DND-41 (cell line): ENCODE results near the gene MTSS2.

Experiments
- ATAC-seq: fragments of 200-7000 bp; cut with Tn5 transposase; 3 replicates; pipeline ENCODE4 v1.9.1; 2021; ENCODE audit warnings: low read depth; ENCODE audit not compliant: insufficient read depth
- DNase-seq: peaks from one replicate; pipeline ENCODE4 v3.0.0-alpha.2; 2020
- H2AFZ ChIP-seq: 2 replicates; pipeline ENCODE4 v1.6.0; 2012; ENCODE audit warnings: low read depth, low read length
- H3K27ac ChIP-seq: 2 replicates; pipeline ENCODE4 v1.5.1; 2012; ENCODE audit warnings: low read length, inconsistent platforms
- H3K27me3 ChIP-seq: fragments of 200-600 bp; sonication (generic); 2 replicates; pipeline ENCODE4 v1.6.0; 2012; ENCODE audit warnings: low read length, mild to moderate bottlenecking, inconsistent platforms; ENCODE audit not compliant: insufficient read depth, poor library complexity
- H3K36me3 ChIP-seq: 2 replicates; pipeline ENCODE4 v1.5.1; 2012; ENCODE audit warnings: low read length, inconsistent platforms; ENCODE audit not compliant: insufficient read depth
- H3K4me1 ChIP-seq: 2 replicates; pipeline ENCODE4 v1.5.1; 2012; ENCODE audit warnings: mild to moderate bottlenecking, low read length; ENCODE audit not compliant: insufficient read depth
- H3K4me2 ChIP-seq: 2 replicates; pipeline ENCODE4 v1.6.0; 2012; ENCODE audit warnings: mild to moderate bottlenecking, moderate library complexity, low read length, inconsistent platforms; ENCODE audit not compliant: insufficient read depth
- H3K4me3 ChIP-seq, 2 experiments: fragments of 200-600 bp in 1 of 2; shearing (Covaris generic) in 1 of 2; 2 replicates each; pipeline ENCODE4 v1.5.1; 2012 to 2016; ENCODE audit warnings: inconsistent platforms in 2 of 2, low read length in 2 of 2, mild to moderate bottlenecking in 2 of 2, low read depth in 1 of 2, moderate library complexity in 1 of 2
- H3K79me2 ChIP-seq: 2 replicates; pipeline ENCODE4 v1.6.0; 2012; ENCODE audit warnings: low read length, inconsistent platforms; ENCODE audit not compliant: insufficient read depth
- H3K9ac ChIP-seq: 2 replicates; pipeline ENCODE4 v1.6.0; 2012; ENCODE audit warnings: low read depth, mild to moderate bottlenecking, inconsistent platforms, low read length, moderate library complexity
- H3K9me3 ChIP-seq: 2 replicates; pipeline ENCODE4 v1.5.1; 2012; ENCODE audit warnings: low read length, moderate library complexity, mild to moderate bottlenecking, inconsistent platforms; ENCODE audit not compliant: insufficient read depth, severe bottlenecking
- H4K20me1 ChIP-seq: 2 replicates; pipeline ENCODE4 v1.6.0; 2012; ENCODE audit warnings: low read length; ENCODE audit not compliant: insufficient read depth
- EZH2 ChIP-seq: IDR thresholded peaks from 3 replicates; pipeline ENCODE4 v1.6.1; 2012; ENCODE audit warnings: borderline replicate concordance, low read depth, mild to moderate bottlenecking, moderate library complexity, low read length, inconsistent platforms; ENCODE audit not compliant: severe bottlenecking
- TF ChIP-seq, protein P1 (sequence below): IDR thresholded peaks from 2 replicates; pipeline ENCODE4 v1.5.1; 2012; ENCODE audit warnings: borderline replicate concordance, low read length, moderate library complexity, mild to moderate bottlenecking; ENCODE audit not compliant: poor library complexity, severe bottlenecking; ENCODE audit errors: extremely low read depth

The MTSS2 gene

DNA sequence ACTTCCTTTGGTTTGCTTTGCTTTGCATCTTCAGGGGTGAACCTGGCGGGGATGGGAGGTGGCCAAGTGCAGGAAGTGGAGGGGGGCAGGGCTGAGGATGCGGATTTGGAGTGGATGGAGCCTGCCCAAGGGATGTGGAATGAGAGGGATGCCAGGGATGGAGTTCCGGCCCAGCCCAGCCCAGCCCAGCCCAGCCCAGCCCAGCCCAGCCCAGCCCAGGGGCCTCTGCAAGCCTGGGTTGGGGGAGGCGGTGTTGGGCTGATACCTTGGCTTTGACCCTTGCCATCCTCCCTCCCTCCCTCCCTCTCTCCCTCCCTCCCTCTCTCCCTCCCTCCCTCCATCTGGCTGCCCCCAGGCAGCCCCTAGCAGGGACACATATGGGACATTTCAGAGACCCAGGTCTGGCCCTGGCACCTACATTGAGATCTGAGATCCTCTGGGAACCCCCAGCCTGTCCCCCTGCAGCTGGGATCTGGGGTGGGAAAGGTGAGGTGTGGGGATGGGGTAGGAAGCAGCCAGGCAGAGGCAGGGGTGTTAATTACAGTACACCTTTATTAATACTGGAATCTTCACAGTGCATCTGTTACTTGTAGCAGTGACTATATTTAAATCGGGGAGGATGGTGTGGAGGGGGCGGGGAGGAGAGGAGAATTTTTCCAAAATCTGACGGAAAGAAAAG is 25.0 kb downstream of the MTSS2 start:
- Histone ChIP-seq H3K27ac (no peak overlapping the region), H3K4me1 (no peaks in the 10 kb centered on the region), H3K9ac (no peak overlapping the region), H3K4me2 (no peak overlapping the region), H3K36me3 (peaks cover 25% of the 10 kb centered on the region), H3K9me3 (no peaks in the 10 kb centered on the region), H3K27me3 (no peaks in the 10 kb centered on the region), H3K79me2 (no peaks in the 10 kb centered on the region), H3K4me3 (no peak overlapping the region), H2AFZ (no peak overlapping the region), H4K20me1 (no peaks in the 10 kb centered on the region)
- ATAC-seq (no peak), DNase-seq (no peak)
- no peak for TF ChIP-seq EZH2
- TF ChIP-seq, protein P1, sequence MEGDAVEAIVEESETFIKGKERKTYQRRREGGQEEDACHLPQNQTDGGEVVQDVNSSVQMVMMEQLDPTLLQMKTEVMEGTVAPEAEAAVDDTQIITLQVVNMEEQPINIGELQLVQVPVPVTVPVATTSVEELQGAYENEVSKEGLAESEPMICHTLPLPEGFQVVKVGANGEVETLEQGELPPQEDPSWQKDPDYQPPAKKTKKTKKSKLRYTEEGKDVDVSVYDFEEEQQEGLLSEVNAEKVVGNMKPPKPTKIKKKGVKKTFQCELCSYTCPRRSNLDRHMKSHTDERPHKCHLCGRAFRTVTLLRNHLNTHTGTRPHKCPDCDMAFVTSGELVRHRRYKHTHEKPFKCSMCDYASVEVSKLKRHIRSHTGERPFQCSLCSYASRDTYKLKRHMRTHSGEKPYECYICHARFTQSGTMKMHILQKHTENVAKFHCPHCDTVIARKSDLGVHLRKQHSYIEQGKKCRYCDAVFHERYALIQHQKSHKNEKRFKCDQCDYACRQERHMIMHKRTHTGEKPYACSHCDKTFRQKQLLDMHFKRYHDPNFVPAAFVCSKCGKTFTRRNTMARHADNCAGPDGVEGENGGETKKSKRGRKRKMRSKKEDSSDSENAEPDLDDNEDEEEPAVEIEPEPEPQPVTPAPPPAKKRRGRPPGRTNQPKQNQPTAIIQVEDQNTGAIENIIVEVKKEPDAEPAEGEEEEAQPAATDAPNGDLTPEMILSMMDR: no peak

GRCh38 chr16:70659953-70660671 is 25.7 kb downstream of the MTSS2 start:
- H3K79me2 ChIP-seq: no peaks in the 10 kb centered on the region
- no peaks in the 10 kb centered on the region for H3K27me3 ChIP-seq
- H2AFZ ChIP-seq: no peak overlapping the region
- H3K4me3 ChIP-seq: no peak overlapping the region
- H3K9ac ChIP-seq: no peak overlapping the region
- no peak for TF ChIP-seq EZH2
- TF ChIP-seq, protein P1: no peak
- DNase-seq: no peak
- H4K20me1 ChIP-seq: no peaks in the 10 kb centered on the region
- ATAC-seq: no peak
- H3K36me3 ChIP-seq: peaks cover 18% of the 10 kb centered on the region
- no peaks in the 10 kb centered on the region for H3K4me1 ChIP-seq
- no peak overlapping the region for H3K27ac ChIP-seq
- H3K4me2 ChIP-seq: no peak overlapping the region
- H3K9me3 ChIP-seq: no peaks in the 10 kb centered on the region

DNA sequence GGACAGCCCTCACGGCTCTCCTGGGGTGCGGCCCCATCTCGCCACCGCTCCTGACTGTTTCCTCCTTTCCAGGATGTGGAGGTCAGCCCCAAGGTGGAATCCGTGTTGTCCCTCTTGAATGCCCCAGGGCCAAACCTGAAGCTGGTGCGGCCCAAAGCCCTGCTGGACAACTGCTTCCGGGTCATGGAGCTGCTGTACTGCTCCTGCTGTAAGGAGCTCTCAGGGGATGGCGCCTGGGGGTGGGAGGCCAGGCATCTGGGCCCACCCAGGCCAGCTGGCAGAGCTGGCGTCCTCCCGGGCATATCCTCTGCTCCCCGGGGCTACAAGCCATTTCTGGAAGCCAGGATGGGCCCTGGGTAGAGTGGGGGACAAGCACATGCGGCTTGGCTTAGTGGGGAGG is 26.3 kb downstream of the MTSS2 start:
- Histone ChIP-seq H3K9ac (no peak overlapping the region), H3K4me3 (no peak overlapping the region), H3K27ac (no peak overlapping the region), H3K27me3 (no peaks in the 10 kb centered on the region), H3K79me2 (no peaks in the 10 kb centered on the region), H3K4me1 (no peaks in the 10 kb centered on the region), H3K36me3 (peaks cover 12% of the 10 kb centered on the region), H2AFZ (no peak overlapping the region), H4K20me1 (no peaks in the 10 kb centered on the region), H3K9me3 (no peaks in the 10 kb centered on the region), H3K4me2 (no peak overlapping the region)
- TF ChIP-seq, protein P1: no peak
- TF ChIP-seq EZH2: no peak
- DNase-seq (no peak), ATAC-seq (no peak)
